Common myeloid progenitor, CD34-positive (primary cell): Measurements from ENCODE around the gene COG5.

Experiments
- CTCF ChIA-PET: fragments of 350-600 bp; sonication (Branson Sonifier 250); formaldehyde crosslinking; loops from one replicate; lab custom pipeline; 2021; ENCODE audit warnings: antibody characterized with exemption; lab: Charles Lee
- POLR2A ChIA-PET: fragments of 350-600 bp; sonication (Branson Sonifier 250); formaldehyde crosslinking; loops from one replicate; lab custom pipeline; 2021; ENCODE audit warnings: antibody characterized with exemption; lab: Charles Lee
- DNase-seq, 3 donors: peaks; one replicate each; pipeline versions ENCODE4 v3.0.0 to v3.0.0-alpha.2; 2013
- H3K27ac ChIP-seq, 2 experiments: 1 replicate in 1 of 2; 2 replicates in 1 of 2; pipeline ENCODE4 v1.7.0; 2013; ENCODE audit warnings: inconsistent platforms in 2 of 2, low read length in 2 of 2, mild to moderate bottlenecking in 2 of 2, low read depth in 1 of 2, moderate library complexity in 1 of 2; ENCODE audit not compliant: severe bottlenecking in 2 of 2, insufficient read depth in 1 of 2, poor library complexity in 1 of 2
- H3K27me3 ChIP-seq, 5 experiments: replicated peaks in 2 of 5; 1 replicate in 3 of 5; 2 replicates in 2 of 5; pipeline versions ENCODE4 v1.6.1 to v1.7.0; 2013; ENCODE audit warnings: low read length in 4 of 5, mild to moderate bottlenecking in 2 of 5, moderate library complexity in 2 of 5, inconsistent platforms in 1 of 5; ENCODE audit not compliant: insufficient read depth in 5 of 5, control insufficient read depth in 4 of 5
- H3K36me3 ChIP-seq, 4 experiments: 1 replicate in 2 of 4; 2 replicates in 2 of 4; pipeline versions ENCODE4 v1.6.1 to v1.7.0; 2013; ENCODE audit warnings: low read length in 3 of 4, control low read depth in 1 of 4, mild to moderate bottlenecking in 1 of 4; ENCODE audit not compliant: control insufficient read depth in 4 of 4, insufficient read depth in 4 of 4
- H3K4me1 ChIP-seq, 4 experiments: 1 replicate in 3 of 4; 2 replicates in 1 of 4; pipeline versions ENCODE4 v1.6.1 to v1.7.1; 2013; ENCODE audit warnings: low read length in 3 of 4, mild to moderate bottlenecking in 3 of 4, control low read depth in 1 of 4, inconsistent platforms in 1 of 4, moderate library complexity in 1 of 4; ENCODE audit not compliant: control insufficient read depth in 4 of 4, insufficient read depth in 4 of 4; ENCODE audit errors: control extremely low read depth in 1 of 4
- H3K4me3 ChIP-seq, 7 experiments: 1 replicate in 4 of 7; 2 replicates in 3 of 7; pipeline versions ENCODE4 v1.5.1 to v1.7.0; 2013; ENCODE audit warnings: mild to moderate bottlenecking in 7 of 7, low read length in 6 of 7, moderate library complexity in 6 of 7, inconsistent platforms in 2 of 7, low read depth in 2 of 7, control low read depth in 1 of 7; ENCODE audit not compliant: insufficient read depth in 4 of 7, control insufficient read depth in 1 of 7; ENCODE audit errors: extremely low read depth in 1 of 7
- H3K9me3 ChIP-seq, 5 experiments: 1 replicate in 4 of 5; 2 replicates in 1 of 5; pipeline versions ENCODE4 v1.6.1 to v1.7.1; 2013; ENCODE audit warnings: low read length in 4 of 5, mild to moderate bottlenecking in 2 of 5, inconsistent platforms in 1 of 5, low read depth in 1 of 5, moderate library complexity in 1 of 5; ENCODE audit not compliant: control insufficient read depth in 4 of 5, insufficient read depth in 2 of 5; ENCODE audit errors: control extremely low read depth in 1 of 5
- WGBS: methylation state at CpG from one replicate; pipeline ENCODE4 v1.1.5; 2013; ENCODE audit not compliant: insufficient coverage; 5-methylcytosine and 5-hydroxymethylcytosine counted together

The COG5 gene

DNA sequence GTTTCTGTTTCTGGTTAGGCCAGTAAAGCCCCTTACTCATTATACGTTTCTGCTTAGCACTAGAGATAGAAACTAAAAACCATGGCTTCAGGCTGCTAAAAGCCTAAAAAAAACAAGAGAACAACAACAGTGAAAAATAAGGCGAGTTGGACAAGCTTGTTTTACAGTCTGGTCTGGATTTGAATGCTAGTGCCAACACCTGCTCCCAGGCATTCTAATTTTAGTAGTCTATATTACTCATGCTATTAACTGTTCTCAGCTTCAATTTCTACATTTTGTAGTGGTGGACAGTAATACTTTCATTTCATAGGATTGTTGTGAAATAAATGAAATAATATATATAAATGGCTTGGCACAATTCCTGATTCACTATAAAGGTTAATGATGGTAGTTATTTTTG, 286.4 kb downstream of the COG5 start:
- POLR2A ChIA-PET = no interaction called here
- H3K4me3 ChIP-seq = no peak overlapping the region
- H3K27me3 ChIP-seq = no peaks in the 10 kb centered on the region
- 84% methylated on average over 2 of the region's 2 CpGs for WGBS
- no peak overlapping the region for H3K27ac ChIP-seq
- no peak for DNase-seq
- peaks cover 0 to 4% (median 2%) of the 10 kb centered on the region in 4 experiments for H3K36me3 ChIP-seq
- CTCF ChIA-PET = no interaction called here
- H3K4me1 ChIP-seq = no peaks in the 10 kb centered on the region
- no peaks in the 10 kb centered on the region for H3K9me3 ChIP-seq

DNA sequence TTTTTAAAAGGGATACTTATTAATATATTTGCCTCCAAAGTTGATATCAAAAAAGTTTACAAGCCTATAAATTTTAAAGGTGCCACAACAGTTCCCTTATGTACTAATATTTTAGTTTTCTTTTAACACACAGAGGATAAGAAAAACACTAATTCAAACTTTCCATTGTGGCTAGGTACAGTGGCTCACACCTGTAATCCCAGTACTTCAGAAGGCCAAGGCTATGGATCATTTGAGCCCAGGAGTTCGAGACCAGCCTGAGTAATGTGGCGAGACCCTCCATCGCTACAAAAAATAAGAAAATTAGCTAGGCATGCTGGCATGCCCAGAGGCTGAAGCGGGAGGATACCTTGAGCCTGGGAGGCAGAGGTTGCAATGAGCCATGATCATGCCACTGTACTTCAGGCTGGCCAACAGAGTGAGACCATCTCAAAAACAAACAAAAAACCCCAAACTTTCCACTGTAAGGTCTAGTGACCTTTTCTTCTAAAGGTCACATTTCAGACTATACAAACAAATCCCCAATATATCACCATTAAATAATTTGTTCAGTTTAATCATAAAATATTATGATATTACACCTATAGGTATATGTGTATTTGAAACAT, 287.4 kb downstream of the COG5 start:
- Histone ChIP-seq H3K27ac (no peak overlapping the region), H3K4me3 (no peak overlapping the region), H3K27me3 (no peaks in the 10 kb centered on the region), H3K9me3 (no peaks in the 10 kb centered on the region), H3K36me3 (peaks cover 0 to 3% (median under 1%) of the 10 kb centered on the region in 4 experiments), H3K4me1 (no peaks in the 10 kb centered on the region)
- CTCF ChIA-PET = interaction anchor here (1.2 kb wide), 1 partner anchor 18 kb away, joined by 3 read pairs; no protein-coding TSS in a partner anchor
- no peak for DNase-seq
- 100% methylated on average over 3 of the region's 4 CpGs for WGBS
- POLR2A ChIA-PET = no interaction called here

DNA sequence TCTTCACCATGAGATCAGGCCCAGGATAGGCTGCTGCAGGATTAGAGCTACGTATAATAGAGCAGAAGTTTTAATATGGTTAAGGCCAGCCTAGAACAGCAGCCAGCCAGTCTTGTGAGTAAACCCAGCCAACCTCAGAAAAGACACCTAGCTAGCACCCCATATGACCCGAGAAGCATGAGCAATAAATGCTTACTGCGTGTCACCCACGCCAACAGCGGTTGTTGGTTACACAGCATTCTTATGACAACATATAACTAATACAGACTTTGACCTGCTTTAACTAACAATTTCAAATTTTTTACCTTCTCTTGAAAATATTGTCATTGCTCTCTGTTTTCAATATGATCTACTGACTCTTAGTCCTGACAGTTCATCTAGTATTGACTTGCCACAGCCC, 289.2 kb downstream of the COG5 start:
- DNase-seq = no peak
- H3K4me1 ChIP-seq = no peaks in the 10 kb centered on the region
- peaks cover 0 to 4% (median 3%) of the 10 kb centered on the region in 4 experiments for H3K36me3 ChIP-seq
- ChIA-PET CTCF (interaction anchor here (0.8 to 1.5 kb wide), 2 partner anchors 18 to 28 kb away, joined by 3 to 4 read pairs; no protein-coding TSS in a partner anchor), POLR2A (no interaction called here)
- no peak overlapping the region for H3K27ac ChIP-seq
- H3K4me3 ChIP-seq = no peak overlapping the region
- H3K9me3 ChIP-seq = no peaks in the 10 kb centered on the region
- 85% methylated on average over 5 of the region's 5 CpGs for WGBS
- no peaks in the 10 kb centered on the region for H3K27me3 ChIP-seq

DNA sequence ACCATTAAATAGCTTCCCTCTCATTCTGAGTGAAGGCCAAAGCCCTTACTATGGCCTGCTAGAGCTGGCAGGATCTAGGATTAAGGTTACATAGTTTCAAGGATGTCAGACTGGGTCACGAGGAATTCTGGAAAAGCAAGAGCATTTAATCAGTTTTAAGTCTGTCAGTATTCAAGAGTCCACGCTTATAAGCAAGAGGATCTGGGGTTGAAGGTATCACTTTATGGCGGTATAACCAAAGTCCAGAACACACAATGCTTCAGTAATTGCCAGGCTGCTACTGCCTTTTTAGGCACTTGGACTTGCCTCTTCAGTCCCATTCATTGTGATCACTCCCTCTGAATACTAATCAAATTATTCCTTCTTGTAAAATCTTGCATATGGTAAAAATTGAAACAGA, 293.9 kb downstream of the COG5 start:
- Histone ChIP-seq H3K4me1 (no peaks in the 10 kb centered on the region), H3K36me3 (peaks cover 2 to 4% (median 3%) of the 10 kb centered on the region in 4 experiments), H3K27me3 (no peaks in the 10 kb centered on the region), H3K27ac (no peak overlapping the region), H3K4me3 (no peak overlapping the region), H3K9me3 (no peaks in the 10 kb centered on the region)
- WGBS = 100% methylated on average over 2 of the region's 3 CpGs
- POLR2A ChIA-PET = no interaction called here
- CTCF ChIA-PET = no interaction called here
- DNase-seq = no peak

DNA sequence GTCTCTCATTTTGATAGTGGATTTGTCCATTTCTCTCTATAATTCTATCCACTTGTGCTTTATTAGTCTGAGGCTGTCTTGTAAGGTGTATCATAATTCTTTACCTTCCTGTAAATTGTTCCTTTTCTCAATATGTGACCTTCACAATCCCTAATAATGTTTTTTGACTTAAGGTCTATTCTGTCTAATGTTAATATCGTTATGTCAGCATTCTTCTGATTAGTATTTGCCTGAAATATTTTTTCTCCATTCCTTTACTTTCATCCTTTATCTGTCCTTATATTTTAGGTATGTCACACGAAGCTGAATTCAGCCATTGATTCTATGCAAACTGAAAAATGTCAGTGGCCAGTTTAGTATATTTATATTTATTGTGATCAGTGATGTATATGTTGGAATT, 295.1 kb downstream of the COG5 start:
- H3K27me3 ChIP-seq = no peaks in the 10 kb centered on the region
- no peak overlapping the region for H3K27ac ChIP-seq
- no peak overlapping the region for H3K4me3 ChIP-seq
- no CpG with 5 or more reads among the region's 2 CpGs for WGBS
- ChIA-PET POLR2A (no interaction called here), CTCF (no interaction called here)
- peaks cover 0 to 4% (median 2%) of the 10 kb centered on the region in 4 experiments for H3K36me3 ChIP-seq
- no peaks in the 10 kb centered on the region for H3K4me1 ChIP-seq
- H3K9me3 ChIP-seq = no peaks in the 10 kb centered on the region
- no peak for DNase-seq

DNA sequence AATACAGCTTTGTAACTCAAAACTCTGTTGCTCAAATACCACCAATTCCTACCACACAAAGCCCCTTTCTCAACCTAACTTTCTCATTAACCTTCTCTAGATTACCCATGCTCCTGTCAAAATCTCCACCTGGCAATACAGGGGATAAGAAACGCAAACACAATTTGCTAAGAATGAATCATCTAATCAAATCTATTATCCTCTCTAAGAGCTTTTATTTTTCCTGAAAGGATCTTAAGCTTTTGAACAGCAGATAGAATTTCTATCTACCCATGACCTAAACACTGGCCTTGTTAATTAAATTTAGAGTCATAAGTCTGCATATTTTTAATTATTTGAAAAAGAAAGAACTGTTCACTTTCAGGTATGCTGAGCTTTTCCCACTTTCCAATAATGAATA, 296.6 kb downstream of the COG5 start:
- no peak overlapping the region for H3K27ac ChIP-seq
- no peaks in the 10 kb centered on the region for H3K4me1 ChIP-seq
- no peaks in the 10 kb centered on the region for H3K9me3 ChIP-seq
- H3K27me3 ChIP-seq = no peaks in the 10 kb centered on the region
- CTCF ChIA-PET = no interaction called here
- no peak overlapping the region for H3K4me3 ChIP-seq
- WGBS = 100% methylated on average over 1 of the region's 1 CpG
- POLR2A ChIA-PET = no interaction called here
- H3K36me3 ChIP-seq = peaks cover 0 to 4% (median 2%) of the 10 kb centered on the region in 4 experiments
- DNase-seq = no peak

DNA sequence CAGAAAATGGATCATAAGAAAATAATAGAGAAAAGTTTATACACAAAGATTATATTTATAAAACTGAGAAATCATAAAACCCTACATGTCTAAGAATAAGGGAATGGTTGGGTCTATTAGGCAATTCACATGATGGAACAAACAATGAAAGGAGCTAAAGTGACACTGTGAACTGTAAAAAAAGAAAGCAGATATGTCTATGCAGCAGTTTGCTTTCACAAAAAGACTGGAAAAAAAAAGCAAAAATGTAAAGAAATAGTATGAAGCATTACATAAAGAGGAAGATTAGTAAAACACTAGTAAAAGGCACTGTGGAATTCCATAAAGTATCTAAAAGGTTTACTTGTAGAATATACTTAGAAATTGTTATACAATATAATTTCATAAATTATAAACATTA, 299.0 kb downstream of the COG5 start:
- no peak for DNase-seq
- H3K4me1 ChIP-seq = no peaks in the 10 kb centered on the region
- H3K27ac ChIP-seq = no peak overlapping the region
- H3K4me3 ChIP-seq = no peak overlapping the region
- H3K9me3 ChIP-seq = no peaks in the 10 kb centered on the region
- H3K36me3 ChIP-seq = peaks cover 0 to 2% (median under 1%) of the 10 kb centered on the region in 4 experiments
- ChIA-PET CTCF (no interaction called here), POLR2A (no interaction called here)
- no peaks in the 10 kb centered on the region for H3K27me3 ChIP-seq
